ENCODE results near the gene JAKMIP1. TPM values are rescaled to one million over a fixed set of nuclear protein-coding genes. Genes with fewer than 3 reads are reported as not detected.

The JAKMIP1 gene
- total RNA-seq, 2 experiments from 2014 or later: 2.0 to 2.1 TPM

- Mint-ChIP-seq H3K27ac (no peak overlapping the region), H3K9me3 (peaks cover 8% of the 10 kb centered on the region), H3K27me3 (peaks cover 36% of the 10 kb centered on the region), H3K36me3 (ENCODE audit: low read depth) (no peaks in the 10 kb centered on the region), H3K4me1 (ENCODE audit: low read depth) (no peaks in the 10 kb centered on the region), H3K4me3 (no peak overlapping the region)
- DNase-seq: no peak
- peaks cover 10 to 15% of the 10 kb centered on the region in 2 experiments for H3K9me3 ChIP-seq (ENCODE audit: control insufficient read depth in 1 of 2, insufficient read depth in 1 of 2, low read length in 2 of 2)
- ATAC-seq (ENCODE audit: poor library complexity): no peak
- CTCF ChIA-PET: no interaction called here
- H3K27ac ChIP-seq (ENCODE audit: low read depth in 1 of 2, low read length in 2 of 2): no peak overlapping the region
- POLR2A ChIA-PET: no interaction called here
- no peak overlapping the region for H3K4me3 ChIP-seq (ENCODE audit: low read length)
- intact Hi-C loops (cut with DNase I, micrococcal nuclease): no loop called here
- no peaks in the 10 kb centered on the region for H3K4me1 ChIP-seq (ENCODE audit: insufficient read depth, low read length)
- H3K36me3 ChIP-seq (ENCODE audit: insufficient read depth, low read length): no peaks in the 10 kb centered on the region
- peaks cover 0 to 6% of the 10 kb centered on the region in 2 experiments for H3K27me3 ChIP-seq (ENCODE audit: control insufficient read depth in 1 of 2, insufficient read depth in 2 of 2, low read length in 2 of 2)
- no peak for TF ChIP-seq CTCF (IDR thresholded peaks at IDR 0.05)
Observed at GRCh38 chr4:5979981-5980380, 220.4 kb downstream of the JAKMIP1 start.

- Histone ChIP-seq H3K4me3 (ENCODE audit: low read length) (no peak overlapping the region), H3K27ac (ENCODE audit: low read depth in 1 of 2, low read length in 2 of 2) (no peak overlapping the region), H3K4me1 (ENCODE audit: insufficient read depth, low read length) (no peaks in the 10 kb centered on the region), H3K27me3 (ENCODE audit: control insufficient read depth in 1 of 2, insufficient read depth in 2 of 2, low read length in 2 of 2) (peaks cover 0 to 11% of the 10 kb centered on the region in 2 experiments), H3K36me3 (ENCODE audit: insufficient read depth, low read length) (no peaks in the 10 kb centered on the region), H3K9me3 (ENCODE audit: control insufficient read depth in 1 of 2, insufficient read depth in 1 of 2, low read length in 2 of 2) (peaks cover 0 to 13% of the 10 kb centered on the region in 2 experiments)
- H3K4me3 Mint-ChIP-seq: no peak overlapping the region
- peaks cover 21% of the 10 kb centered on the region for H3K27me3 Mint-ChIP-seq
- H3K27ac Mint-ChIP-seq: no peak overlapping the region
- no peak for TF ChIP-seq CTCF (IDR thresholded peaks at IDR 0.05)
- H3K9me3 Mint-ChIP-seq: no peaks in the 10 kb centered on the region
- intact Hi-C loops (cut with DNase I, micrococcal nuclease): no loop called here
- DNase-seq (no peak), ATAC-seq (ENCODE audit: poor library complexity) (no peak)
- H3K36me3 Mint-ChIP-seq (ENCODE audit: low read depth): no peaks in the 10 kb centered on the region
- CTCF ChIA-PET: no interaction called here
- no peaks in the 10 kb centered on the region for H3K4me1 Mint-ChIP-seq (ENCODE audit: low read depth)
- POLR2A ChIA-PET: no interaction called here
Observed at GRCh38 chr4:5976921-5977320, 223.4 kb downstream of the JAKMIP1 start.

- Histone ChIP-seq H3K4me1 (ENCODE audit: insufficient read depth, low read length) (no peaks in the 10 kb centered on the region), H3K4me3 (ENCODE audit: low read length) (no peak overlapping the region), H3K9me3 (ENCODE audit: control insufficient read depth in 1 of 2, insufficient read depth in 1 of 2, low read length in 2 of 2) (peaks cover 0 to 13% of the 10 kb centered on the region in 2 experiments), H3K36me3 (ENCODE audit: insufficient read depth, low read length) (no peaks in the 10 kb centered on the region), H3K27ac (ENCODE audit: low read depth in 1 of 2, low read length in 2 of 2) (no peak overlapping the region), H3K27me3 (ENCODE audit: control insufficient read depth in 1 of 2, insufficient read depth in 2 of 2, low read length in 2 of 2) (peaks cover 0 to 11% of the 10 kb centered on the region in 2 experiments)
- Mint-ChIP-seq H3K9me3 (no peaks in the 10 kb centered on the region), H3K4me1 (ENCODE audit: low read depth) (no peaks in the 10 kb centered on the region), H3K27me3 (peaks cover 23% of the 10 kb centered on the region), H3K27ac (no peak overlapping the region), H3K36me3 (ENCODE audit: low read depth) (no peaks in the 10 kb centered on the region), H3K4me3 (no peak overlapping the region)
- ATAC-seq (ENCODE audit: poor library complexity) (no peak), DNase-seq (no peak)
- CTCF ChIA-PET: no interaction called here
- POLR2A ChIA-PET: no interaction called here
- TF ChIP-seq CTCF (IDR thresholded peaks at IDR 0.05): no peak
- intact Hi-C loops (cut with DNase I, micrococcal nuclease): no loop called here
Observed at GRCh38 chr4:5976431-5976830, 223.9 kb downstream of the JAKMIP1 start.

Other genes starting within 250 kb of the JAKMIP1 start
- under 1 TPM; 0.16 to 0.20 TPM for gene C4orf50, start 182.1 kb downstream of the JAKMIP1 start, total RNA-seq
- gene WFS1, start 69.3 kb upstream of the JAKMIP1 start, total RNA-seq: 1 to 10 TPM; 1.3 to 1.7 TPM